HCT116 (cell line): Measurements from ENCODE around the gene ERCC6. TPM values are rescaled to one million over a fixed set of nuclear protein-coding genes. Genes with fewer than 3 reads are reported as not detected.

Experiments used
- ATAC-seq: fragments of 200-7000 bp; cut with Tn5 transposase; 2 replicates; pipeline ENCODE4 v1.9.1; 2020; ENCODE audit warnings: mild to moderate bottlenecking, moderate library complexity
- BruUV-seq: library from RNA; stranded (reverse); fragments of 400-500 nt; replicated peaks from 2 replicates; lab custom pipeline; 2021; lab: Mats Ljungman, UMichigan
- CTCF ChIA-PET: fragments of 300-600 bp; sonication (Branson Sonifier 250); formaldehyde crosslinking; loops from one replicate; lab custom pipeline; 2021; ENCODE audit warnings: antibody characterized with exemption; lab: Charles Lee
- POLR2A ChIA-PET: fragments of 300-600, 350-600 bp; sonication (Branson Sonifier 250); formaldehyde crosslinking; loops from one replicate; lab custom pipeline; 2021; ENCODE audit warnings: antibody characterized with exemption; lab: Charles Lee
- RAD21 ChIA-PET, 2 experiments: fragments of 300-600 bp; sonication (Branson Sonifier 250); formaldehyde crosslinking; loops; one replicate each; lab custom pipeline; 2023; ENCODE audit warnings: low total read pairs in 2 of 2; ENCODE audit not compliant: uncharacterized antibody in 2 of 2, unreplicated experiment in 2 of 2, low non-redundant PET in 1 of 2; lab: Charles Lee
- DNase-seq: peaks from one replicate; pipeline ENCODE4 v3.0.0-alpha.2; 2010; ENCODE audit warnings: low read depth, low spot score
- H2AFZ ChIP-seq: fragments of 200-600 bp; shearing (Covaris generic), sonication (generic); 2 replicates; pipeline ENCODE4 v1.6.1; 2017; ENCODE audit warnings: low read depth, mixed run types, mixed read lengths, antibody characterized with exemption, low read length; ENCODE audit not compliant: poor library complexity, severe bottlenecking
- H3K27ac ChIP-seq: 2 replicates; pipeline ENCODE4 v1.5.1; 2012; ENCODE audit warnings: low read depth, low read length
- H3K27me3 ChIP-seq: fragments of 200-600 bp; sonication (generic); 2 replicates; pipeline ENCODE4 v1.6.1; 2016; ENCODE audit warnings: mixed run types, low read length, mixed read lengths; ENCODE audit not compliant: insufficient read depth
- H3K36me3 ChIP-seq, 2 experiments: fragments of 200-500 bp in 1 of 2; fragments of 200-600 bp in 1 of 2; sonication (Bioruptor generic) in 1 of 2; sonication (generic) in 1 of 2; 2 replicates each; pipeline versions ENCODE4 v1.5.1 to v1.6.1; 2014 to 2016; ENCODE audit warnings: low read length in 2 of 2, inconsistent platforms in 1 of 2, mixed read lengths in 1 of 2, mixed run types in 1 of 2; ENCODE audit not compliant: insufficient read depth in 2 of 2, control insufficient read depth in 1 of 2
- H3K4me1 ChIP-seq, 2 experiments: fragments of 200-600 bp in 1 of 2; sonication (generic) in 1 of 2; 2 replicates each; pipeline versions ENCODE4 v1.5.1 to v1.6.1; 2012 to 2017; ENCODE audit warnings: low read length in 2 of 2, inconsistent platforms in 1 of 2, mild to moderate bottlenecking in 1 of 2, mixed read lengths in 1 of 2, mixed run types in 1 of 2, moderate library complexity in 1 of 2; ENCODE audit not compliant: insufficient read depth in 2 of 2, control insufficient read depth in 1 of 2
- H3K4me2 ChIP-seq: fragments of 200-600 bp; sonication (generic); 2 replicates; pipeline ENCODE4 v1.6.1; 2017; ENCODE audit warnings: mixed run types, low read length, mixed read lengths
- H3K4me3 ChIP-seq, 2 experiments: fragments of 200-600 bp in 1 of 2; sonication (generic) in 1 of 2; replicated peaks in 1 of 2; 2 replicates each; pipeline ENCODE4 v1.5.1; 2011 to 2016; ENCODE audit warnings: low read length in 2 of 2, control low read depth in 1 of 2, low read depth in 1 of 2, mild to moderate bottlenecking in 1 of 2, mixed read lengths in 1 of 2, mixed run types in 1 of 2
- H3K79me2 ChIP-seq: fragments of 200-600 bp; sonication (generic); 2 replicates; pipeline ENCODE4 v1.6.1; 2017; ENCODE audit warnings: mild to moderate bottlenecking, mixed run types, low read length, moderate library complexity, mixed read lengths; ENCODE audit not compliant: insufficient read depth
- H3K9ac ChIP-seq: fragments of 200-600 bp; sonication (generic); 2 replicates; pipeline ENCODE4 v1.6.1; 2016; ENCODE audit warnings: low read length, mixed read lengths
- H3K9me2 ChIP-seq: fragments of 200-600 bp; sonication (generic), shearing (Covaris generic); 2 replicates; pipeline ENCODE4 v1.6.1; 2017; ENCODE audit warnings: mixed run types, mild to moderate bottlenecking, moderate library complexity; ENCODE audit not compliant: insufficient read depth
- H3K9me3 ChIP-seq, 2 experiments: fragments of 200-500 bp in 1 of 2; fragments of 200-600 bp in 1 of 2; sonication (Bioruptor generic) in 1 of 2; sonication (generic) in 1 of 2; 2 replicates each; pipeline ENCODE4 v1.6.1; 2014 to 2017; ENCODE audit warnings: low read length in 2 of 2, mixed read lengths in 2 of 2, inconsistent platforms in 1 of 2, low read depth in 1 of 2, mild to moderate bottlenecking in 1 of 2, mixed run types in 1 of 2, moderate library complexity in 1 of 2; ENCODE audit not compliant: control insufficient read depth in 1 of 2, insufficient read depth in 1 of 2
- H4K20me1 ChIP-seq: fragments of 200-600 bp; sonication (generic), shearing (Covaris generic); 2 replicates; pipeline ENCODE4 v1.6.1; 2017; ENCODE audit warnings: mixed run types, mild to moderate bottlenecking, moderate library complexity; ENCODE audit not compliant: insufficient read depth
- CBX3 ChIP-seq: IDR thresholded peaks from 2 replicates; pipeline ENCODE4 v1.6.1; 2012; ENCODE audit warnings: low read depth
- CTCF ChIP-seq, 3 experiments: fragments of 200-600 bp in 1 of 3; sonication (generic) in 1 of 3; IDR thresholded peaks in 2 of 3; conservative IDR thresholded peaks in 1 of 3; 2 replicates each; pipeline ENCODE4 v1.5.1; 2012 to 2017; ENCODE audit warnings: low read depth in 2 of 3, low read length in 2 of 3, antibody characterized with exemption in 1 of 3, borderline replicate concordance in 1 of 3, control low read depth in 1 of 3, mild to moderate bottlenecking in 1 of 3, mixed read lengths in 1 of 3, mixed run types in 1 of 3, moderate library complexity in 1 of 3; ENCODE audit not compliant: insufficient read depth in 1 of 3
- EGR1 ChIP-seq: IDR thresholded peaks from 2 replicates; pipeline ENCODE4 v1.6.1; 2012; ENCODE audit warnings: low read depth
- ELF1 ChIP-seq: IDR thresholded peaks from 2 replicates; pipeline ENCODE4 v1.6.1; 2012; ENCODE audit warnings: low read depth, borderline replicate concordance
- EZH2 ChIP-seq: fragments of 200-600 bp; sonication (generic); IDR thresholded peaks from 2 replicates; pipeline ENCODE4 v1.6.1; 2017; ENCODE audit warnings: antibody characterized with exemption, mixed run types
- EZH2phosphoT487 ChIP-seq: fragments of 200-600 bp; IDR thresholded peaks from 2 replicates; pipeline ENCODE4 v1.6.1; 2018; ENCODE audit warnings: antibody characterized with exemption, borderline replicate concordance
- FOSL1 ChIP-seq: IDR thresholded peaks from 2 replicates; pipeline ENCODE4 v1.6.1; 2012; ENCODE audit warnings: low read depth
- JUND ChIP-seq: IDR thresholded peaks from 2 replicates; pipeline ENCODE4 v1.6.1; 2012
- MAX ChIP-seq: IDR thresholded peaks from 2 replicates; pipeline ENCODE4 v1.6.1; 2012
- POLR2AphosphoS5 ChIP-seq: IDR thresholded peaks from 2 replicates; pipeline ENCODE4 v1.6.1; 2011; ENCODE audit warnings: mild to moderate bottlenecking, low read depth, low read length, moderate library complexity
- REST ChIP-seq: IDR thresholded peaks from 2 replicates; pipeline ENCODE4 v1.6.1; 2012; ENCODE audit warnings: low read depth
- SP1 ChIP-seq: IDR thresholded peaks from 2 replicates; pipeline ENCODE4 v1.6.1; 2012; ENCODE audit warnings: low read depth
- SRF ChIP-seq: IDR thresholded peaks from 2 replicates; pipeline ENCODE4 v1.6.1; 2012; ENCODE audit warnings: low read depth
- TCF7L2 ChIP-seq: IDR thresholded peaks from 2 replicates; pipeline ENCODE4 v1.7.0; 2011; ENCODE audit warnings: borderline replicate concordance, inconsistent platforms; ENCODE audit not compliant: insufficient read depth, insufficient read length; ENCODE audit errors: extremely low read depth
- YY1 ChIP-seq: IDR thresholded peaks from 2 replicates; pipeline ENCODE4 v1.6.1; 2011; ENCODE audit warnings: low read length, low read depth, moderate library complexity, mild to moderate bottlenecking; ENCODE audit not compliant: insufficient replicate concordance; ENCODE audit errors: extremely low read depth
- ZBTB33 ChIP-seq: IDR thresholded peaks from 2 replicates; pipeline ENCODE4 v1.6.1; 2011; ENCODE audit warnings: mild to moderate bottlenecking, low read length, moderate library complexity; ENCODE audit not compliant: insufficient replicate concordance; ENCODE audit errors: extremely low read depth
- ZFX ChIP-seq: fragments of 450-650 bp; IDR thresholded peaks from 2 replicates; pipeline ENCODE4 v1.6.1; 2017
- ZNF274 ChIP-seq: fragments of 200-500 bp; sonication (Bioruptor generic); IDR thresholded peaks from 2 replicates; pipeline ENCODE4 v1.6.1; 2014; ENCODE audit warnings: mild to moderate bottlenecking, low read depth, low read length, inconsistent platforms
- intact Hi-C: fragments of 100-400 bp; cut with micrococcal nuclease; formaldehyde crosslinking; loops from 2 replicates; pipeline ENCODE4 v1.10.0; 2022
- total RNA-seq: library from RNA; stranded (reverse); gene quantifications from one replicate; pipeline ENCODE4 v1.2.1, GENCODE V29; 2021; ENCODE audit not compliant: unreplicated experiment

The ERCC6 gene
- total RNA-seq, 1 experiment from 2014 or later: 16.4 TPM

GRCh38 chr10:49564461-49565009, 25.6 kb upstream of the ERCC6 start:
- no peak for TF ChIP-seq REST
- TF ChIP-seq SRF: no peak
- TF ChIP-seq EZH2phosphoT487: no peak
- TF ChIP-seq ELF1: no peak
- TF ChIP-seq TCF7L2: no peak
- TF ChIP-seq MAX: no peak
- TF ChIP-seq CTCF (IDR thresholded peaks at IDR 0.05 in 2 of 3, conservative IDR thresholded peaks at IDR 0.05 in 1 of 3; ENCODE audit: borderline replicate concordance in 1 of 3, insufficient read depth in 1 of 3, low read depth in 2 of 3, low read length in 2 of 3): no peak
- no peak for TF ChIP-seq EZH2
- TF ChIP-seq ZNF274: no peak
- TF ChIP-seq EGR1: no peak
- no peak for TF ChIP-seq FOSL1
- TF ChIP-seq JUND: no peak
- no peak for TF ChIP-seq ZBTB33
- TF ChIP-seq SP1: no peak
- no peak for TF ChIP-seq CBX3
- no peak for TF ChIP-seq ZFX
- TF ChIP-seq YY1: no peak
- TF ChIP-seq POLR2AphosphoS5: no peak
- Histone ChIP-seq H3K27ac (no peak overlapping the region), H3K4me3 (no peak overlapping the region), H2AFZ (no peak overlapping the region), H4K20me1 (no peaks in the 10 kb centered on the region), H3K4me1 (no peaks in the 10 kb centered on the region), H3K9ac (no peak overlapping the region), H3K79me2 (no peaks in the 10 kb centered on the region), H3K36me3 (no peaks in the 10 kb centered on the region), H3K9me2 (no peaks in the 10 kb centered on the region), H3K4me2 (no peak overlapping the region), H3K9me3 (no peaks in the 10 kb centered on the region), H3K27me3 (peaks cover 12% of the 10 kb centered on the region)
- BruUV-seq: no TSS peak
- ATAC-seq (no peak), DNase-seq (no peak)
- ChIA-PET RAD21 (no interaction called here), POLR2A (no interaction called here), CTCF (no interaction called here)
- intact Hi-C loops: no loop called here
